NB4 (cell line): ENCODE data around the gene CLEC20A.

Source experiments
- MYC ChIP-seq: IDR thresholded peaks from 2 replicates; pipeline ENCODE4 v1.6.1; 2011; ENCODE audit warnings: low read depth, low read length
- TF ChIP-seq, protein P1 (sequence below): IDR thresholded peaks from one replicate; pipeline ENCODE4 v1.5.1; 2012; ENCODE audit warnings: low read depth, low read length
- TF ChIP-seq, protein P2 (sequence below): IDR thresholded peaks from 2 replicates; pipeline ENCODE4 v1.6.1; 2011; ENCODE audit warnings: low read depth, low read length

GRCh38 chr1:178502330-178502714, 5.6 kb upstream of the CLEC20A start:
- TF ChIP-seq, protein P1, sequence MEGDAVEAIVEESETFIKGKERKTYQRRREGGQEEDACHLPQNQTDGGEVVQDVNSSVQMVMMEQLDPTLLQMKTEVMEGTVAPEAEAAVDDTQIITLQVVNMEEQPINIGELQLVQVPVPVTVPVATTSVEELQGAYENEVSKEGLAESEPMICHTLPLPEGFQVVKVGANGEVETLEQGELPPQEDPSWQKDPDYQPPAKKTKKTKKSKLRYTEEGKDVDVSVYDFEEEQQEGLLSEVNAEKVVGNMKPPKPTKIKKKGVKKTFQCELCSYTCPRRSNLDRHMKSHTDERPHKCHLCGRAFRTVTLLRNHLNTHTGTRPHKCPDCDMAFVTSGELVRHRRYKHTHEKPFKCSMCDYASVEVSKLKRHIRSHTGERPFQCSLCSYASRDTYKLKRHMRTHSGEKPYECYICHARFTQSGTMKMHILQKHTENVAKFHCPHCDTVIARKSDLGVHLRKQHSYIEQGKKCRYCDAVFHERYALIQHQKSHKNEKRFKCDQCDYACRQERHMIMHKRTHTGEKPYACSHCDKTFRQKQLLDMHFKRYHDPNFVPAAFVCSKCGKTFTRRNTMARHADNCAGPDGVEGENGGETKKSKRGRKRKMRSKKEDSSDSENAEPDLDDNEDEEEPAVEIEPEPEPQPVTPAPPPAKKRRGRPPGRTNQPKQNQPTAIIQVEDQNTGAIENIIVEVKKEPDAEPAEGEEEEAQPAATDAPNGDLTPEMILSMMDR, result no peak
- no peak for TF ChIP-seq MYC
- TF ChIP-seq, protein P2, sequence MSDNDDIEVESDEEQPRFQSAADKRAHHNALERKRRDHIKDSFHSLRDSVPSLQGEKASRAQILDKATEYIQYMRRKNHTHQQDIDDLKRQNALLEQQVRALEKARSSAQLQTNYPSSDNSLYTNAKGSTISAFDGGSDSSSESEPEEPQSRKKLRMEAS, result no peak
